ENCODE results near the gene P3R3URF. TPM values are rescaled to one million over a fixed set of nuclear protein-coding genes. Genes with fewer than 3 reads are reported as not detected.

The P3R3URF gene
- total RNA-seq, 1 experiment from 2014 or later, result not detected

DNA sequence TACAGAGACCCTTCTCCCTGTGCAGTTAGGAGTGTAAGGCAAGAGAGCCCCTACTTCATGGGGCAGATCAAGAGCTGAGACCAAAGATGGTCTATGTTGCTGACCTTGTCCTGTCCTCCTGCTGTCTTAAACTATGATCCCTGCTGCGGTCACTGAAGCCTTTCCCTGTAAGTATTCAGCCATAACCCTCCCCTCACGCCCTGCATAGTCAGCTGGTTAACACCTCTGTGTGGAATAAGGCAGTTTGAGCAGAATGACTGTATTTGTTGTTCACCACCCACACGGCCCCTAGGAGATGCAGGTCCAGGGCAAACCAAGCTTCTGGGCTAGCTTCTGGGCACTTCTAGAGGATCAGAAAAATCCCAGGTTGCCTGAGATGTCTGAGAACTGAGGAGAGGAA is 1.0 kb downstream of the P3R3URF start (continued):
- TF ChIP-seq, protein P1, sequence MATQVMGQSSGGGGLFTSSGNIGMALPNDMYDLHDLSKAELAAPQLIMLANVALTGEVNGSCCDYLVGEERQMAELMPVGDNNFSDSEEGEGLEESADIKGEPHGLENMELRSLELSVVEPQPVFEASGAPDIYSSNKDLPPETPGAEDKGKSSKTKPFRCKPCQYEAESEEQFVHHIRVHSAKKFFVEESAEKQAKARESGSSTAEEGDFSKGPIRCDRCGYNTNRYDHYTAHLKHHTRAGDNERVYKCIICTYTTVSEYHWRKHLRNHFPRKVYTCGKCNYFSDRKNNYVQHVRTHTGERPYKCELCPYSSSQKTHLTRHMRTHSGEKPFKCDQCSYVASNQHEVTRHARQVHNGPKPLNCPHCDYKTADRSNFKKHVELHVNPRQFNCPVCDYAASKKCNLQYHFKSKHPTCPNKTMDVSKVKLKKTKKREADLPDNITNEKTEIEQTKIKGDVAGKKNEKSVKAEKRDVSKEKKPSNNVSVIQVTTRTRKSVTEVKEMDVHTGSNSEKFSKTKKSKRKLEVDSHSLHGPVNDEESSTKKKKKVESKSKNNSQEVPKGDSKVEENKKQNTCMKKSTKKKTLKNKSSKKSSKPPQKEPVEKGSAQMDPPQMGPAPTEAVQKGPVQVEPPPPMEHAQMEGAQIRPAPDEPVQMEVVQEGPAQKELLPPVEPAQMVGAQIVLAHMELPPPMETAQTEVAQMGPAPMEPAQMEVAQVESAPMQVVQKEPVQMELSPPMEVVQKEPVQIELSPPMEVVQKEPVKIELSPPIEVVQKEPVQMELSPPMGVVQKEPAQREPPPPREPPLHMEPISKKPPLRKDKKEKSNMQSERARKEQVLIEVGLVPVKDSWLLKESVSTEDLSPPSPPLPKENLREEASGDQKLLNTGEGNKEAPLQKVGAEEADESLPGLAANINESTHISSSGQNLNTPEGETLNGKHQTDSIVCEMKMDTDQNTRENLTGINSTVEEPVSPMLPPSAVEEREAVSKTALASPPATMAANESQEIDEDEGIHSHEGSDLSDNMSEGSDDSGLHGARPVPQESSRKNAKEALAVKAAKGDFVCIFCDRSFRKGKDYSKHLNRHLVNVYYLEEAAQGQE (IDR thresholded peaks at IDR 0.05; ENCODE audit: low read depth), result no peak
- TF ChIP-seq SP1 (IDR thresholded peaks at IDR 0.05; ENCODE audit: low read depth) (no peak), SIN3A (IDR thresholded peaks at IDR 0.05; ENCODE audit: low read depth) (no peak), POLR2AphosphoS5 (IDR thresholded peaks at IDR 0.05; ENCODE audit: low read depth, low read length) (no peak), TCF7L2 (IDR thresholded peaks at IDR 0.05; ENCODE audit: borderline replicate concordance, extremely low read depth, insufficient read depth, insufficient read length) (no peak), YY1 (IDR thresholded peaks at IDR 0.05; ENCODE audit: extremely low read depth, insufficient replicate concordance, low read depth, low read length) (no peak), EGR1 (IDR thresholded peaks at IDR 0.05; ENCODE audit: low read depth) (no peak)
- TF ChIP-seq, protein P2, sequence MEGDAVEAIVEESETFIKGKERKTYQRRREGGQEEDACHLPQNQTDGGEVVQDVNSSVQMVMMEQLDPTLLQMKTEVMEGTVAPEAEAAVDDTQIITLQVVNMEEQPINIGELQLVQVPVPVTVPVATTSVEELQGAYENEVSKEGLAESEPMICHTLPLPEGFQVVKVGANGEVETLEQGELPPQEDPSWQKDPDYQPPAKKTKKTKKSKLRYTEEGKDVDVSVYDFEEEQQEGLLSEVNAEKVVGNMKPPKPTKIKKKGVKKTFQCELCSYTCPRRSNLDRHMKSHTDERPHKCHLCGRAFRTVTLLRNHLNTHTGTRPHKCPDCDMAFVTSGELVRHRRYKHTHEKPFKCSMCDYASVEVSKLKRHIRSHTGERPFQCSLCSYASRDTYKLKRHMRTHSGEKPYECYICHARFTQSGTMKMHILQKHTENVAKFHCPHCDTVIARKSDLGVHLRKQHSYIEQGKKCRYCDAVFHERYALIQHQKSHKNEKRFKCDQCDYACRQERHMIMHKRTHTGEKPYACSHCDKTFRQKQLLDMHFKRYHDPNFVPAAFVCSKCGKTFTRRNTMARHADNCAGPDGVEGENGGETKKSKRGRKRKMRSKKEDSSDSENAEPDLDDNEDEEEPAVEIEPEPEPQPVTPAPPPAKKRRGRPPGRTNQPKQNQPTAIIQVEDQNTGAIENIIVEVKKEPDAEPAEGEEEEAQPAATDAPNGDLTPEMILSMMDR (IDR thresholded peaks at IDR 0.05 in 2 of 3, conservative IDR thresholded peaks at IDR 0.05 in 1 of 3; ENCODE audit: borderline replicate concordance in 1 of 3, insufficient read depth in 1 of 3, low read depth in 2 of 3, low read length in 2 of 3), result no peak
